A549 (cell line): ENCODE data around the gene TEFM. TPM values are rescaled to one million over a fixed set of nuclear protein-coding genes. Genes with fewer than 3 reads are reported as not detected.

Source experiments
- ATAC-seq, 2 experiments: fragments of 200-7000 bp in 1 of 2; fragments of >200 bp in 1 of 2; cut with Nextera tagmentation in 1 of 2; cut with Tn5 transposase in 1 of 2; 3 replicates each; pipeline versions ENCODE4 v1.8.0 to v1.9.1; 2018 to 2020; ENCODE audit warnings: mild to moderate bottlenecking in 1 of 2, moderate library complexity in 1 of 2
- CTCF ChIA-PET: fragments of 300-600 bp; sonication (Branson Sonifier 250); formaldehyde crosslinking; extraction: SDS; loops from one replicate; lab custom pipeline; 2021; ENCODE audit warnings: antibody characterized with exemption, inconsistent platforms; lab: Yijun Ruan, JAX
- POLR2A ChIA-PET: fragments of 350-600 bp; formaldehyde crosslinking; extraction: SDS; loops from one replicate; lab custom pipeline; 2021; ENCODE audit warnings: antibody characterized with exemption, inconsistent platforms; lab: Yijun Ruan, JAX
- DNase-seq, 2 experiments: peaks; one replicate each; pipeline versions ENCODE4 v3.0.0 to v3.0.0-alpha.2; 2011 to 2016; ENCODE audit warnings: low read depth in 1 of 2, low spot score in 1 of 2
- FAIRE-seq: peaks from 2 replicates; lab custom pipeline; 2011; peaks lifted over from hg19 to GRCh38; lab: Jason Lieb, UNC
- H3K27ac ChIP-seq, 2 experiments: fragments of >200 bp; sonication (Bioruptor Twin); formaldehyde crosslinking; 3 replicates each; pipeline ENCODE4 v1.5.1; 2016 to 2017
- H3K4me1 ChIP-seq: fragments of >200 bp; sonication (Bioruptor Twin); formaldehyde crosslinking; 3 replicates; pipeline ENCODE4 v1.6.1; 2016
- H3K4me2 ChIP-seq: fragments of >200 bp; sonication (Bioruptor Twin); formaldehyde crosslinking; 3 replicates; pipeline ENCODE4 v1.6.1; 2016
- H3K4me3 ChIP-seq: fragments of >200 bp; sonication (Bioruptor Twin); formaldehyde crosslinking; 3 replicates; pipeline ENCODE4 v1.5.1; 2016
- H3K9me3 ChIP-seq: fragments of >200 bp; sonication (Bioruptor Twin); formaldehyde crosslinking; 3 replicates; pipeline ENCODE4 v1.6.1; 2016
- BCL3 ChIP-seq: fragments of >200 bp; sonication (Bioruptor Twin); formaldehyde crosslinking; IDR thresholded peaks from 3 replicates; pipeline ENCODE4 v1.6.1; 2016
- BHLHE40 ChIP-seq: IDR thresholded peaks from 2 replicates; pipeline ENCODE4 v1.6.1; 2012; ENCODE audit warnings: low read depth, low read length, inconsistent platforms
- CEBPB ChIP-seq, 2 experiments: fragments of >200 bp in 1 of 2; sonication (Bioruptor Twin) in 1 of 2; formaldehyde crosslinking in 1 of 2; IDR thresholded peaks; 2 replicates each; pipeline ENCODE4 v1.6.1; 2012 to 2016
- E2F6 ChIP-seq: IDR thresholded peaks from 2 replicates; pipeline ENCODE4 v1.6.1; 2012; ENCODE audit warnings: low read depth, borderline replicate concordance
- ELK1 ChIP-seq: fragments of 150-350 bp; IDR thresholded peaks from 2 replicates; pipeline ENCODE4 v1.6.1; 2014; ENCODE audit warnings: low read depth, mild to moderate bottlenecking, low read length
- EP300 ChIP-seq, 2 experiments: fragments of >200 bp; sonication (Bioruptor Twin); formaldehyde crosslinking; IDR thresholded peaks; 2 replicates in 1 of 2; 3 replicates in 1 of 2; pipeline ENCODE4 v1.6.1; 2016 to 2017
- ESRRA ChIP-seq: fragments of 150-350 bp; IDR thresholded peaks from 2 replicates; pipeline ENCODE4 v1.6.1; 2014; ENCODE audit warnings: mild to moderate bottlenecking, low read length, borderline replicate concordance
- GATA3 ChIP-seq: IDR thresholded peaks from 2 replicates; pipeline ENCODE4 v1.6.1; 2012; ENCODE audit warnings: borderline replicate concordance
- HDAC2 ChIP-seq: fragments of 200-600 bp; sonication (generic); IDR thresholded peaks from 2 replicates; pipeline ENCODE4 v1.6.1; 2016
- HOXB13 ChIP-seq: fragments of 250-450 bp; sonication (Bioruptor Pico); IDR thresholded peaks from 2 replicates; pipeline ENCODE4 v1.5.0; 2020; ENCODE audit warnings: low read depth, mild to moderate bottlenecking, moderate library complexity
- JUNB ChIP-seq: fragments of >200 bp; sonication (Bioruptor Twin); formaldehyde crosslinking; IDR thresholded peaks from 2 replicates; pipeline ENCODE4 v1.6.1; 2016
- MAZ ChIP-seq: fragments of 150-350 bp; IDR thresholded peaks from 2 replicates; pipeline ENCODE4 v1.6.1; 2014; ENCODE audit warnings: antibody characterized with exemption, low read depth, low read length, borderline replicate concordance
- MYC ChIP-seq: IDR thresholded peaks from 2 replicates; pipeline ENCODE4 v1.6.1; 2012; ENCODE audit warnings: mild to moderate bottlenecking, inconsistent platforms, low read length, improper control_type of control experiment, borderline replicate concordance
- PBX3 ChIP-seq: IDR thresholded peaks from 2 replicates; pipeline ENCODE4 v1.6.1; 2012
- PHF8 ChIP-seq: fragments of 200-600 bp; sonication (generic); IDR thresholded peaks from 2 replicates; pipeline ENCODE4 v1.6.1; 2016; ENCODE audit warnings: low read depth, mild to moderate bottlenecking, antibody characterized with exemption, moderate library complexity, borderline replicate concordance
- POLR2AphosphoS2 ChIP-seq: conservative IDR thresholded peaks from 2 replicates; pipeline ENCODE4 v1.6.1; 2012; ENCODE audit warnings: low read length, improper control_type of control experiment, inconsistent platforms
- RFX5 ChIP-seq: fragments of 450-650 bp; IDR thresholded peaks from 2 replicates; pipeline ENCODE4 v1.7.1; 2014; ENCODE audit warnings: antibody characterized with exemption, mild to moderate bottlenecking, moderate library complexity
- RNF2 ChIP-seq: fragments of 200-600 bp; sonication (generic); IDR thresholded peaks from 2 replicates; pipeline ENCODE4 v1.6.1; 2016; ENCODE audit warnings: low read depth, mild to moderate bottlenecking, antibody characterized with exemption, moderate library complexity, borderline replicate concordance
- WGBS: methylation state at CpG from one replicate; pipeline ENCODE4 v1.1.6; 2017; ENCODE audit errors: missing lambda C conversion rate; 5-methylcytosine and 5-hydroxymethylcytosine counted together
- polyA plus RNA-seq, 4 experiments: library from polyadenylated mRNA; depleted of rRNA in 3 of 4; stranded (reverse); fragments of >200 nt; fragmentation: RNase III in 1 of 4; extraction: RNeasy Plus Mini Kit Qiagen cat#74134 plus additional on column Dnase treatment in 1 of 4; gene quantifications; 2 replicates in 3 of 4; 3 replicates in 1 of 4; pipeline ENCODE4 v1.2.3, GENCODE V29; 2011 to 2017
- TF ChIP-seq, protein P1 (sequence below): fragments of 250-450 bp; sonication (Bioruptor Pico); IDR thresholded peaks from 2 replicates; pipeline ENCODE4 v1.5.0; 2021; ENCODE audit warnings: mild to moderate bottlenecking, moderate library complexity, borderline replicate concordance
- TF ChIP-seq, protein P2 (sequence below): fragments of >200 bp; sonication (Bioruptor Twin); formaldehyde crosslinking; IDR thresholded peaks from 3 replicates; pipeline ENCODE4 v1.5.1; 2016
- TF ChIP-seq, protein P3 (sequence below): IDR thresholded peaks from 2 replicates; pipeline ENCODE4 v1.6.1; 2012

TEFM gene
- polyA plus RNA-seq, 2 of the 4 experiments (the other 2 are of a cell fraction) = 26.8 to 27.5 TPM

DNA sequence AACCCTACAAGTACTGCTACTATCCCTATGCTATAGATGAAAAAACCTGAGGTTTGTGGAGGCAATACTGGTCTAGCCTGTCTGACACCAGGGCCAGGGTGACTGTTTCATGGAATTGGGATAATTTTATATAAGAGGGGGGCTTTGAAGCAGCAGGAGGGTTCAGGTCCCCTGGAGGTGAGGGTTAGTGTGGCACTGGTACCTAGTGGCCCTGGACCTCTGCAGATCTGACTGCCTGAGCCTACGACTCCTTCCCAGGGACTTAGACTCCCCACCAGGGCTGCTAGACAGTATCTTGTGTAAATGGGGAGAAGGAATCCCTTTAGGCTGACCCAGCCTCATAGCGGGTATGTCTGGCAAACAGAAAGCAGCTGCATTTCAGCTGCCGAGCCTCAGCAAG, 22.5 kb upstream of the TEFM start:
- Histone ChIP-seq H3K4me2 (no peak overlapping the region), H3K4me3 (no peak overlapping the region), H3K9me3 (no peaks in the 10 kb centered on the region), H3K4me1 (no peaks in the 10 kb centered on the region), H3K27ac (no peak overlapping the region)
- TF ChIP-seq POLR2AphosphoS2 (no peak), JUNB (no peak), RNF2 (no peak), E2F6 (no peak), PHF8 (no peak), EP300 (IDR thresholded peaks at IDR 0.05) (no peak), BCL3 (no peak), ESRRA (no peak), RFX5 (no peak), HOXB13 (CRISPR knock-in tag) (no peak), MYC (no peak)
- TF ChIP-seq, protein P1, sequence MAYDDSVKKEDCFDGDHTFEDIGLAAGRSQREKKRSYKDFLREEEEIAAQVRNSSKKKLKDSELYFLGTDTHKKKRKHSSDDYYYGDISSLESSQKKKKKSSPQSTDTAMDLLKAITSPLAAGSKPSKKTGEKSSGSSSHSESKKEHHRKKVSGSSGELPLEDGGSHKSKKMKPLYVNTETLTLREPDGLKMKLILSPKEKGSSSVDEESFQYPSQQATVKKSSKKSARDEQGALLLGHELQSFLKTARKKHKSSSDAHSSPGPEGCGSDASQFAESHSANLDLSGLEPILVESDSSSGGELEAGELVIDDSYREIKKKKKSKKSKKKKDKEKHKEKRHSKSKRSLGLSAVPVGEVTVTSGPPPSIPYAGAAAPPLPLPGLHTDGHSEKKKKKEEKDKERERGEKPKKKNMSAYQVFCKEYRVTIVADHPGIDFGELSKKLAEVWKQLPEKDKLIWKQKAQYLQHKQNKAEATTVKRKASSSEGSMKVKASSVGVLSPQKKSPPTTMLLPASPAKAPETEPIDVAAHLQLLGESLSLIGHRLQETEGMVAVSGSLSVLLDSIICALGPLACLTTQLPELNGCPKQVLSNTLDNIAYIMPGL (CRISPR knock-in tag) = no peak
- WGBS = 94% methylated on average over 3 of the region's 3 CpGs
- peak; percentile 13 for FAIRE-seq
- DNase-seq = no peak
- peak; percentile 20 to 51; a peak in 4 of 6 replicates for ATAC-seq
- POLR2A ChIA-PET = interaction anchor here (0.9 kb wide), 1 partner anchor 18 kb away, joined by 3 read pairs; no protein-coding TSS in a partner anchor
- CTCF ChIA-PET = interaction anchor here (1.1 to 1.4 kb wide), 2 partner anchors 11 to 288 kb away, joined by 3 to 5 read pairs; no protein-coding TSS in a partner anchor

DNA sequence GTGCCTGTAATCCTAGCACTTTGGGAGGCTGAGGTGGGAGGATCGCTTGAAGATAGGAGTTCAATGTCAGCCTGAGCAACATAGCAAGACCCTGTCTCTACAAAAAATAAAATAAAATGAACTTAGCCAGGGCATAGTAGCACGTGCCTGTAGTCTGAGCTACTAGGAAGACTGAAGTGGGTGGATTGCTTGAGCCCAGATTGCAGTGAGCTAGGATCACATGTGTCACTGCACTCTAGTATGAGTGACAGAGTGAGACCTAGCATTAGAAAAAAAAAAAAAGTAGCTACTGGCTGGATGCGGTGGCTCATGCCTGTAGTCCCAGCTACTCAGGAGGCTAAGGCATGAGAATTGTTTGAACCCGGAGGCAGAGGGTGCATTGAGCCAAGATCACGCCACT, 21.7 kb upstream of the TEFM start:
- DNase-seq (no peak), FAIRE-seq (no peak), ATAC-seq (no peak)
- ChIA-PET CTCF (interaction anchor here (0.6 to 1.4 kb wide), 4 partner anchors 10 to 289 kb away, joined by 3 to 5 read pairs (median 4); no protein-coding TSS in a partner anchor), POLR2A (no interaction called here)
- no peaks in the 10 kb centered on the region for H3K4me1 ChIP-seq
- no peaks in the 10 kb centered on the region for H3K9me3 ChIP-seq
- no peak overlapping the region for H3K27ac ChIP-seq
- 86% methylated on average over 5 of the region's 5 CpGs for WGBS
- TF ChIP-seq BHLHE40 (no peak), ESRRA (no peak), HDAC2 (no peak)
- H3K4me2 ChIP-seq = no peak overlapping the region
- H3K4me3 ChIP-seq = no peak overlapping the region

DNA sequence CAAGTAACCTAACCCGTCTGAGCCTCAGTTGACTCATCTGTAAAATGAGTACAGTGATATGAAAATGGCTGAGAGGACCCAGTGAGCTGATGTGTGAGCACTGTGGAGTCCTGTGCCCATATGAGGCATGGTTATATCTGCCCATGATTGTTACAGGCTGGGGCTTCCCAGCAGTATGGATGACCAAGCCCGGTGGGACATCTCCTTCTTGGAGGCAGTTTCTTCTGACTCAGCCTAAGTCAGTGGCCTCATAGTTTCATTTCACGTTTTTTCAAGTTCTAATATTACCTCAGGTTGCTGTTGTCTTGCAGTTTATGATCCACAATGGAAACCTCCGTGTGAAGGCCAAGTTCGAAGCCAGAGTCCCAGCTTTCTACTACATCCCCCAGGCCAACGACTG, 20.5 kb upstream of the TEFM start:
- H3K27ac ChIP-seq = no peak overlapping the region
- ATAC-seq (no peak), DNase-seq (no peak), FAIRE-seq (no peak)
- no peak overlapping the region for H3K4me2 ChIP-seq
- no peaks in the 10 kb centered on the region for H3K9me3 ChIP-seq
- POLR2A ChIA-PET = no interaction called here
- no peaks in the 10 kb centered on the region for H3K4me1 ChIP-seq
- TF ChIP-seq, protein P2, sequence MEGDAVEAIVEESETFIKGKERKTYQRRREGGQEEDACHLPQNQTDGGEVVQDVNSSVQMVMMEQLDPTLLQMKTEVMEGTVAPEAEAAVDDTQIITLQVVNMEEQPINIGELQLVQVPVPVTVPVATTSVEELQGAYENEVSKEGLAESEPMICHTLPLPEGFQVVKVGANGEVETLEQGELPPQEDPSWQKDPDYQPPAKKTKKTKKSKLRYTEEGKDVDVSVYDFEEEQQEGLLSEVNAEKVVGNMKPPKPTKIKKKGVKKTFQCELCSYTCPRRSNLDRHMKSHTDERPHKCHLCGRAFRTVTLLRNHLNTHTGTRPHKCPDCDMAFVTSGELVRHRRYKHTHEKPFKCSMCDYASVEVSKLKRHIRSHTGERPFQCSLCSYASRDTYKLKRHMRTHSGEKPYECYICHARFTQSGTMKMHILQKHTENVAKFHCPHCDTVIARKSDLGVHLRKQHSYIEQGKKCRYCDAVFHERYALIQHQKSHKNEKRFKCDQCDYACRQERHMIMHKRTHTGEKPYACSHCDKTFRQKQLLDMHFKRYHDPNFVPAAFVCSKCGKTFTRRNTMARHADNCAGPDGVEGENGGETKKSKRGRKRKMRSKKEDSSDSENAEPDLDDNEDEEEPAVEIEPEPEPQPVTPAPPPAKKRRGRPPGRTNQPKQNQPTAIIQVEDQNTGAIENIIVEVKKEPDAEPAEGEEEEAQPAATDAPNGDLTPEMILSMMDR = no peak
- no peak for TF ChIP-seq CEBPB (IDR thresholded peaks at IDR 0.05)
- TF ChIP-seq, protein P3, sequence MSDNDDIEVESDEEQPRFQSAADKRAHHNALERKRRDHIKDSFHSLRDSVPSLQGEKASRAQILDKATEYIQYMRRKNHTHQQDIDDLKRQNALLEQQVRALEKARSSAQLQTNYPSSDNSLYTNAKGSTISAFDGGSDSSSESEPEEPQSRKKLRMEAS = no peak
- no peak for TF ChIP-seq PBX3
- no peak for TF ChIP-seq MAZ
- TF ChIP-seq EP300 (IDR thresholded peaks at IDR 0.05) = no peak
- TF ChIP-seq ELK1 = no peak
- TF ChIP-seq GATA3 = no peak
- CTCF ChIA-PET = interaction anchor here (0.6 to 1.2 kb wide), 3 partner anchors 12 to 599 kb away, joined by 3 to 5 read pairs (median 3); no protein-coding TSS in a partner anchor
- no peak overlapping the region for H3K4me3 ChIP-seq
- WGBS = 69% methylated on average over 6 of the region's 6 CpGs
